ENCODE measurements around the gene HACL1. TPM values are rescaled to one million over a fixed set of nuclear protein-coding genes. Genes with fewer than 3 reads are reported as not detected.
"Not testable (repeated sequence)": the region's sequence is repeated elsewhere in the genome, so short reads cannot be mapped to it uniquely, and the experiment has no call there.

Gene HACL1
- total RNA-seq, 1 experiment from 2014 or later: 28.7 TPM

DNA sequence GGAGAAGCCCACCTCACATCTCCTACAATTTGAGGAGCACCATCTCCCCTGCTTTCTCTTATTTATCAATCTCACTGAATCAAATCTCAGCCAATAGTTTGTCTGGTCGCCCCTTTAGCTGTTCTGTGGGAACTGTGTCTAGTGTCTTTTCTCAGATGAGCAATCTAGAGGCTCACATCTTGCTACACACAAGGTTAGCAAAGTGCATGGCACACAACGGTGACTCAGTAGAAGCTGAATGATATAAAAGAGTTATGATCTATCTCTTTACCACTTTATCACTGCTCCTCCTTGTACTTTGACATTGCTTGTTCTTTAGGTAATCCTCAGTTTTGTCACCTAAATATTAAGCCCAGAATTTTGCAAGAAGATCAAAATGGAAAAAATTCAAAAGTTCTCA is 63.0 kb downstream of the HACL1 start:
- no peak for DNase-seq
- Histone ChIP-seq H3F3A (ENCODE audit: insufficient read depth, low read depth) (no peaks in the 10 kb centered on the region), H3K9me3 (ENCODE audit: insufficient read depth, low read depth) (no peaks in the 10 kb centered on the region), H3K4me1 (replicated peaks; ENCODE audit: insufficient read depth) (no peaks in the 10 kb centered on the region), H3K79me2 (ENCODE audit: low read depth) (no peaks in the 10 kb centered on the region), H3K4me2 (no peak overlapping the region), H3K36me3 (ENCODE audit: low read depth) (no peaks in the 10 kb centered on the region), H2AFZ (no peak overlapping the region), H4K20me1 (ENCODE audit: insufficient read depth) (no peaks in the 10 kb centered on the region), H3K27ac (no peak overlapping the region), H3K4me3 (no peak overlapping the region), H3K27me3 (ENCODE audit: insufficient read depth, low read depth) (no peaks in the 10 kb centered on the region), H3K9me2 (ENCODE audit: insufficient read depth) (no peaks in the 10 kb centered on the region)
- CTCF ChIA-PET: no interaction called here
- TF ChIP-seq EZH2 (IDR thresholded peaks at IDR 0.05; ENCODE audit: low read depth): no peak
- TF ChIP-seq, protein P1, sequence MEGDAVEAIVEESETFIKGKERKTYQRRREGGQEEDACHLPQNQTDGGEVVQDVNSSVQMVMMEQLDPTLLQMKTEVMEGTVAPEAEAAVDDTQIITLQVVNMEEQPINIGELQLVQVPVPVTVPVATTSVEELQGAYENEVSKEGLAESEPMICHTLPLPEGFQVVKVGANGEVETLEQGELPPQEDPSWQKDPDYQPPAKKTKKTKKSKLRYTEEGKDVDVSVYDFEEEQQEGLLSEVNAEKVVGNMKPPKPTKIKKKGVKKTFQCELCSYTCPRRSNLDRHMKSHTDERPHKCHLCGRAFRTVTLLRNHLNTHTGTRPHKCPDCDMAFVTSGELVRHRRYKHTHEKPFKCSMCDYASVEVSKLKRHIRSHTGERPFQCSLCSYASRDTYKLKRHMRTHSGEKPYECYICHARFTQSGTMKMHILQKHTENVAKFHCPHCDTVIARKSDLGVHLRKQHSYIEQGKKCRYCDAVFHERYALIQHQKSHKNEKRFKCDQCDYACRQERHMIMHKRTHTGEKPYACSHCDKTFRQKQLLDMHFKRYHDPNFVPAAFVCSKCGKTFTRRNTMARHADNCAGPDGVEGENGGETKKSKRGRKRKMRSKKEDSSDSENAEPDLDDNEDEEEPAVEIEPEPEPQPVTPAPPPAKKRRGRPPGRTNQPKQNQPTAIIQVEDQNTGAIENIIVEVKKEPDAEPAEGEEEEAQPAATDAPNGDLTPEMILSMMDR (conservative IDR thresholded peaks at IDR 0.05): no peak
- POLR2A ChIA-PET (ENCODE audit: unreplicated experiment): no interaction called here
- BruUV-seq (replicated peaks): no TSS peak
- intact Hi-C loops (cut with micrococcal nuclease; ENCODE audit: unreplicated experiment): no loop called here

DNA sequence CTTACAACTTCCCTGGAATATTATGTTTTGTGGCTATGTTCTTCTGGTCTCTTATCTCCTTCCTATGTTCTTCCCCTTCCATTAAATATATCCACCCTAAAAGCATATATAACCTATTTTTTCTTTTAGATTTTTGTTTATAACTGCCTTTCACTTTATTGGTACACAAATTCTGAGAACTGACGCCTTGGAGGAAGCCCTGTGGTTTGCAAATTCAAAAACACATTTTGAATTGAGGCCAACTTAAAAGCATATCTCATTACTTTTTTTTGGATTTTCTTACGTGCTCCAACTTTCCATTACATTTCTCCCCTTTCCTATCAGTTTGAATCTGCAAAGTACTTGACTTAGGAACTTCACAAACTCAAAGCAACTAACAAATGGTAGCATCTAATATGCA is 64.5 kb downstream of the HACL1 start:
- Histone ChIP-seq H3K79me2 (ENCODE audit: low read depth) (no peaks in the 10 kb centered on the region), H3F3A (ENCODE audit: insufficient read depth, low read depth) (no peaks in the 10 kb centered on the region), H3K9me2 (ENCODE audit: insufficient read depth) (no peaks in the 10 kb centered on the region), H4K20me1 (ENCODE audit: insufficient read depth) (no peaks in the 10 kb centered on the region), H3K9me3 (ENCODE audit: insufficient read depth, low read depth) (no peaks in the 10 kb centered on the region), H3K27me3 (ENCODE audit: insufficient read depth, low read depth) (no peaks in the 10 kb centered on the region), H3K27ac (no peak overlapping the region), H3K36me3 (ENCODE audit: low read depth) (no peaks in the 10 kb centered on the region), H3K4me2 (no peak overlapping the region), H3K4me3 (no peak overlapping the region), H3K4me1 (replicated peaks; ENCODE audit: insufficient read depth) (no peaks in the 10 kb centered on the region), H2AFZ (no peak overlapping the region)
- CTCF ChIA-PET: no interaction called here
- no TSS peak for BruUV-seq (replicated peaks)
- intact Hi-C loops (cut with micrococcal nuclease; ENCODE audit: unreplicated experiment): no loop called here
- TF ChIP-seq, protein P1 (conservative IDR thresholded peaks at IDR 0.05): no peak
- TF ChIP-seq EZH2 (IDR thresholded peaks at IDR 0.05; ENCODE audit: low read depth): no peak
- POLR2A ChIA-PET (ENCODE audit: unreplicated experiment): no interaction called here
- no peak for DNase-seq

DNA sequence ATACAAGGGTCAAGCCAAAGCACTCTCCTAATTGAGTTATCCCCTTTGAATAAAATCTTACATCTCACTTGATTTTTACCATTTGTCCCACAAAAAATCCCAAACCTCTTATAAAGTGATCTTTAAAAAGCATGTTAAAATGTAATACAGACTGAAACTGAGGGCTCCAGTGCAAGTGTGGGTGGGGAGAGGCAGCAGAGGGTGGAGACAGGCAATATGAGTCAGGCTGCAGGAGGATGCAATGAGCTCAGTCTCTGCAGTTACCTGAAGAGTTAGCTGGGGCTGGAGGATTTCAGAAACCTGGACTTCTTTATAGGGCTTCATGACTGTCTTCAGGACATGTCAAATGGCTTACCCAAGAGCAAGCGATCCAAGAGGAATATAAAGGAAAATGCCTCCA is 65.6 kb downstream of the HACL1 start:
- Histone ChIP-seq H3K9me3 (ENCODE audit: insufficient read depth, low read depth) (no peaks in the 10 kb centered on the region), H3K79me2 (ENCODE audit: low read depth) (no peaks in the 10 kb centered on the region), H3K4me2 (no peak overlapping the region), H3F3A (ENCODE audit: insufficient read depth, low read depth) (no peaks in the 10 kb centered on the region), H3K27me3 (ENCODE audit: insufficient read depth, low read depth) (no peaks in the 10 kb centered on the region), H3K36me3 (ENCODE audit: low read depth) (no peaks in the 10 kb centered on the region), H3K4me3 (no peak overlapping the region), H3K4me1 (replicated peaks; ENCODE audit: insufficient read depth) (no peaks in the 10 kb centered on the region), H3K9me2 (ENCODE audit: insufficient read depth) (no peaks in the 10 kb centered on the region), H4K20me1 (ENCODE audit: insufficient read depth) (no peaks in the 10 kb centered on the region), H2AFZ (no peak overlapping the region), H3K27ac (no peak overlapping the region)
- intact Hi-C loops (cut with micrococcal nuclease; ENCODE audit: unreplicated experiment): no loop called here
- no peak for DNase-seq
- BruUV-seq (replicated peaks): no TSS peak
- ChIA-PET CTCF (no interaction called here), POLR2A (ENCODE audit: unreplicated experiment) (no interaction called here)
- TF ChIP-seq, protein P1 (conservative IDR thresholded peaks at IDR 0.05): no peak
- no peak for TF ChIP-seq EZH2 (IDR thresholded peaks at IDR 0.05; ENCODE audit: low read depth)

DNA sequence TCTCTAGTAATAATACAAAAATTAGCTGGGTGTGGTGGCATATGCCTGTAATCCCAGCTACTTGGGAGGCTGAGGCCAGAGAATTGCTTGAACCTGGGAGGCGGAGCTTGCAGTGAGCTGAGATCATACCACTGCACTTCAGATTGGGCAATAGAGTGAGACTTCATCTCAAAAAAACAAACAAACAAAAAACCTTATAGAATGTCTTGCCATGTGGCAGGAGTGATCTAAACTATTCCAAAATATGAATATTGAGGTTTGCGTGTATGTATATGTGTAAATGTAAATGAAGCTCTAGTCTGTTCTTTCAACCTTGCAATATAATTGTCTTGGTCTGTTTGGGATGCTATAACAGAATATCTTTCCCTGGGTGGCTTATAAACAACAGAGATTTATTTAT is 68.8 kb downstream of the HACL1 start:
- H3K4me2 ChIP-seq; H2AFZ ChIP-seq; H3F3A ChIP-seq (ENCODE audit: insufficient read depth, low read depth); H3K27me3 ChIP-seq (ENCODE audit: insufficient read depth, low read depth); BruUV-seq (replicated peaks); intact Hi-C loops (cut with micrococcal nuclease; ENCODE audit: unreplicated experiment); H3K4me3 ChIP-seq; H3K27ac ChIP-seq; H3K9me2 ChIP-seq (ENCODE audit: insufficient read depth); H3K79me2 ChIP-seq (ENCODE audit: low read depth); DNase-seq; POLR2A ChIA-PET (ENCODE audit: unreplicated experiment); CTCF ChIA-PET; H3K9me3 ChIP-seq (ENCODE audit: insufficient read depth, low read depth); H3K36me3 ChIP-seq (ENCODE audit: low read depth); H4K20me1 ChIP-seq (ENCODE audit: insufficient read depth): not testable (repeated sequence)
- H3K4me1 ChIP-seq (replicated peaks; ENCODE audit: insufficient read depth): peaks cover 13% of the 10 kb centered on the region

All from PC-9 (cell line).